ENCODE data around the gene ADPRHL1.

GRCh38 chr13:113399755-113400149, 53.5 kb downstream of the ADPRHL1 start:
- TF ChIP-seq YY1 (IDR thresholded peaks at IDR 0.05; ENCODE audit: insufficient read depth, insufficient read length) (no peak), SUZ12 (IDR thresholded peaks at IDR 0.05; ENCODE audit: extremely low read depth, insufficient read depth, insufficient read length) (no peak)
